ENCODE measurements around the gene LDHAL6A.

- TF ChIP-seq EP300 (IDR thresholded peaks at IDR 0.05): no peak
- no peak; the same call in 2 of the 3 replicates for TF ChIP-seq CTCF (IDR thresholded peaks at IDR 0.05)
- TF ChIP-seq RNF2 (IDR thresholded peaks at IDR 0.05; ENCODE audit: borderline replicate concordance, low read depth): no peak
- TF ChIP-seq JUN (IDR thresholded peaks at IDR 0.05): no peak
- no peak for TF ChIP-seq BCL3 (IDR thresholded peaks at IDR 0.05)
- TF ChIP-seq ESRRA (IDR thresholded peaks at IDR 0.05; ENCODE audit: borderline replicate concordance, low read length): no peak
- TF ChIP-seq CHD4 (IDR thresholded peaks at IDR 0.05; ENCODE audit: borderline replicate concordance): no peak
- TF ChIP-seq POLR2A (IDR thresholded peaks at IDR 0.05; ENCODE audit: low read length): no peak
- no peak for TF ChIP-seq FOSL2 (IDR thresholded peaks at IDR 0.05)
- TF ChIP-seq FOSL2 (CRISPR knock-in tag; IDR thresholded peaks at IDR 0.05): no peak
- TF ChIP-seq CEBPB (IDR thresholded peaks at IDR 0.05): no peak
- no peak for TF ChIP-seq RFX5 (IDR thresholded peaks at IDR 0.05)
- no peak for TF ChIP-seq MYC (IDR thresholded peaks at IDR 0.05; ENCODE audit: borderline replicate concordance, low read length)
- no peak for TF ChIP-seq MAZ (IDR thresholded peaks at IDR 0.05; ENCODE audit: borderline replicate concordance, low read depth, low read length)
- no peak for TF ChIP-seq SREBF2 (IDR thresholded peaks at IDR 0.05)
Observed at GRCh38 chr11:18522388-18522787, 66.7 kb downstream of the LDHAL6A start.

Measured in A549 (cell line).